HEK293 (cell line): ENCODE results near the gene CPA4.

Source experiments
- CTCF ChIA-PET: fragments of 350-600 bp; formaldehyde crosslinking; extraction: SDS; loops from one replicate; lab custom pipeline; 2021; ENCODE audit warnings: antibody characterized with exemption; lab: Yijun Ruan, JAX
- POLR2A ChIA-PET: fragments of 300-600 bp; formaldehyde crosslinking; extraction: SDS; loops from one replicate; lab custom pipeline; 2020; ENCODE audit warnings: antibody characterized with exemption, inconsistent platforms; lab: Yijun Ruan, JAX
- H3K27ac ChIP-seq: fragments of 200-500 bp; sonication (Bioruptor generic); 2 replicates; pipeline ENCODE4 v1.5.1; 2014; ENCODE audit warnings: low read depth, low read length, control low read depth, inconsistent platforms; ENCODE audit errors: extremely low read depth
- H3K36me3 ChIP-seq, 2 experiments: fragments of 200-500 bp in 1 of 2; sonication (Bioruptor generic) in 1 of 2; 1 replicate in 1 of 2; 2 replicates in 1 of 2; pipeline ENCODE4 v1.5.1; 2014 to 2017; ENCODE audit warnings: inconsistent platforms in 2 of 2, low read length in 2 of 2; ENCODE audit not compliant: control insufficient read depth in 2 of 2, insufficient read depth in 1 of 2
- H3K4me1 ChIP-seq: fragments of 200-500 bp; sonication (Bioruptor generic); 2 replicates; pipeline ENCODE4 v1.5.1; 2014; ENCODE audit warnings: mild to moderate bottlenecking, low read length, inconsistent platforms; ENCODE audit not compliant: control insufficient read depth, insufficient read depth
- H3K4me3 ChIP-seq: 2 replicates; pipeline ENCODE4 v1.5.1; 2011; ENCODE audit warnings: low read depth, mild to moderate bottlenecking, control low read depth, low read length, moderate library complexity
- H3K9me3 ChIP-seq: fragments of 200-500 bp; sonication (Bioruptor generic); 2 replicates; pipeline ENCODE4 v1.5.1; 2014; ENCODE audit warnings: low read depth, low read length, inconsistent platforms; ENCODE audit not compliant: control insufficient read depth, insufficient read depth
- FEZF1 ChIP-seq: fragments of 450-650 bp; formaldehyde crosslinking; IDR thresholded peaks from 2 replicates; pipeline ENCODE4 v1.5.1; 2016; ENCODE audit warnings: missing biosample characterization, missing genetic modification characterization
- GLI2 ChIP-seq: fragments of 450-650 bp; formaldehyde crosslinking; IDR thresholded peaks from 2 replicates; pipeline ENCODE4; 2017; ENCODE audit warnings: missing biosample characterization, missing genetic modification characterization, low read depth, borderline replicate concordance
- HOXA7 ChIP-seq: sonication (generic); formaldehyde crosslinking; IDR thresholded peaks from 2 replicates; pipeline ENCODE4 v1.8.1; 2022; ENCODE audit warnings: missing genetic modification reagents, borderline replicate concordance
- HOXD13 ChIP-seq: sonication (generic); formaldehyde crosslinking; IDR thresholded peaks from 2 replicates; pipeline ENCODE4 v1.8.0; 2022; ENCODE audit warnings: missing genetic modification reagents, borderline replicate concordance
- YY1 ChIP-seq: fragments of 450-650 bp; formaldehyde crosslinking; IDR thresholded peaks from 2 replicates; pipeline ENCODE4 v1.5.1; 2018; ENCODE audit warnings: missing biosample characterization, missing genetic modification characterization
- ZBTB17 ChIP-seq: fragments of 450-650 bp; formaldehyde crosslinking; IDR thresholded peaks from 2 replicates; pipeline ENCODE4 v1.5.1; 2016; ENCODE audit warnings: missing biosample characterization, missing genetic modification characterization
- ZBTB26 ChIP-seq: fragments of 450-650 bp; formaldehyde crosslinking; optimal IDR thresholded peaks from 2 replicates; pipeline ENCODE3; 2016; ENCODE audit warnings: missing biosample characterization, mild to moderate bottlenecking, missing genetic modification characterization
- ZFP69B ChIP-seq: fragments of 450-650 bp; formaldehyde crosslinking; IDR thresholded peaks from 2 replicates; pipeline ENCODE4 v1.5.1; 2016; ENCODE audit warnings: missing biosample characterization, missing genetic modification characterization
- ZNF157 ChIP-seq: fragments of 450-650 bp; formaldehyde crosslinking; IDR thresholded peaks from 2 replicates; pipeline ENCODE4 v1.5.1; 2016; ENCODE audit warnings: missing biosample characterization, missing genetic modification characterization
- ZNF19 ChIP-seq: fragments of 450-650 bp; formaldehyde crosslinking; IDR thresholded peaks from 2 replicates; pipeline ENCODE4; 2016; ENCODE audit warnings: missing biosample characterization, missing genetic modification characterization, low read depth
- ZNF335 ChIP-seq: fragments of 450-650 bp; formaldehyde crosslinking; conservative IDR thresholded peaks from 2 replicates; pipeline ENCODE4 v1.5.1; 2016; ENCODE audit warnings: missing biosample characterization, missing genetic modification characterization
- ZNF433 ChIP-seq: fragments of 450-650 bp; formaldehyde crosslinking; IDR thresholded peaks from 2 replicates; pipeline ENCODE4 v1.5.1; 2016; ENCODE audit warnings: missing biosample characterization, missing genetic modification characterization, low read depth
- ZNF488 ChIP-seq: fragments of 450-650 bp; formaldehyde crosslinking; IDR thresholded peaks from 2 replicates; pipeline ENCODE4 v1.5.1; 2016; ENCODE audit warnings: missing biosample characterization, missing genetic modification characterization
- ZNF518A ChIP-seq: fragments of 450-650 bp; formaldehyde crosslinking; conservative IDR thresholded peaks from 2 replicates; pipeline ENCODE4 v1.5.1; 2016; ENCODE audit warnings: low read depth, missing biosample characterization, missing genetic modification characterization
- ZNF521 ChIP-seq: fragments of 450-650 bp; formaldehyde crosslinking; IDR thresholded peaks from 2 replicates; pipeline ENCODE4 v1.5.1; 2017; ENCODE audit warnings: missing biosample characterization, mild to moderate bottlenecking, missing genetic modification characterization
- ZNF544 ChIP-seq: fragments of 450-650 bp; formaldehyde crosslinking; IDR thresholded peaks from 2 replicates; pipeline ENCODE4 v1.5.0; 2017; ENCODE audit warnings: missing biosample characterization, missing genetic modification characterization
- ZNF561 ChIP-seq: fragments of 450-650 bp; IDR thresholded peaks from 2 replicates; pipeline ENCODE4 v1.5.1; 2018; ENCODE audit warnings: missing biosample characterization, missing genetic modification characterization, borderline replicate concordance
- ZNF670 ChIP-seq: fragments of 450-650 bp; formaldehyde crosslinking; IDR thresholded peaks from 2 replicates; pipeline ENCODE4 v1.5.1; 2016; ENCODE audit warnings: missing biosample characterization, missing genetic modification characterization, low read depth
- ZNF747 ChIP-seq: fragments of 450-650 bp; formaldehyde crosslinking; IDR thresholded peaks from 2 replicates; pipeline ENCODE4 v1.5.1; 2016; ENCODE audit warnings: missing biosample characterization, missing genetic modification characterization
- ZNF792 ChIP-seq: fragments of 450-650 bp; formaldehyde crosslinking; IDR thresholded peaks from 2 replicates; pipeline ENCODE4 v1.5.1; 2016; ENCODE audit warnings: missing biosample characterization, missing genetic modification characterization
- ZSCAN16 ChIP-seq: fragments of 450-650 bp; formaldehyde crosslinking; IDR thresholded peaks from 2 replicates; pipeline ENCODE4 v1.5.1; 2016; ENCODE audit warnings: missing biosample characterization, missing genetic modification characterization

CPA4 gene

GRCh38 chr7:130303127-130303526, 10.2 kb downstream of the CPA4 start:
- ChIA-PET POLR2A (no interaction called here), CTCF (interaction anchor here (0.6 kb wide), 1 partner anchor 25 kb away, joined by 3 read pairs; no protein-coding TSS in a partner anchor)
- Histone ChIP-seq H3K9me3 (no peaks in the 10 kb centered on the region), H3K4me3 (no peak overlapping the region), H3K27ac (no peak overlapping the region), H3K36me3 (no peaks in the 10 kb centered on the region), H3K4me1 (no peaks in the 10 kb centered on the region)
- TF ChIP-seq ZNF433 (tag by site-specific recombination) (no peak), ZNF521 (no peak), ZNF335 (no peak), ZNF157 (tag by site-specific recombination) (no peak), ZFP69B (tag by site-specific recombination) (no peak), YY1 (tag by site-specific recombination) (no peak)

GRCh38 chr7:130303551-130303950, 10.6 kb downstream of the CPA4 start:
- no peaks in the 10 kb centered on the region for H3K9me3 ChIP-seq
- no peaks in the 10 kb centered on the region for H3K4me1 ChIP-seq
- CTCF ChIA-PET, result no interaction called here
- H3K36me3 ChIP-seq, result no peaks in the 10 kb centered on the region
- no peak overlapping the region for H3K27ac ChIP-seq
- no peak for TF ChIP-seq ZBTB17
- no peak for TF ChIP-seq ZNF561 (tag by site-specific recombination)
- TF ChIP-seq ZNF488 (tag by site-specific recombination), result no peak
- TF ChIP-seq FEZF1 (tag by site-specific recombination), result no peak
- TF ChIP-seq ZNF544 (tag by site-specific recombination), result no peak
- TF ChIP-seq ZNF19 (tag by site-specific recombination), result no peak
- no peak for TF ChIP-seq ZSCAN16 (tag by site-specific recombination)
- no peak for TF ChIP-seq ZNF792 (tag by site-specific recombination)
- no peak for TF ChIP-seq HOXD13
- TF ChIP-seq ZBTB26 (tag by site-specific recombination), result no peak
- TF ChIP-seq HOXA7 (CRISPR knock-in tag), result no peak
- no peak for TF ChIP-seq ZNF518A (tag by site-specific recombination)
- TF ChIP-seq ZNF747 (tag by site-specific recombination), result no peak
- TF ChIP-seq ZNF670 (tag by site-specific recombination), result no peak
- no peak for TF ChIP-seq GLI2
- POLR2A ChIA-PET, result no interaction called here
- H3K4me3 ChIP-seq, result no peak overlapping the region
